Measurements from ENCODE around the gene RAC2. TPM values are rescaled to one million over a fixed set of nuclear protein-coding genes. Genes with fewer than 3 reads are reported as not detected.

Gene RAC2
- total RNA-seq, 1 experiment from 2014 or later, result 50.5 TPM

GRCh38 chr22:37204045-37204655 lies 39.9 kb downstream of the RAC2 start:
- Histone ChIP-seq H3K9ac (ENCODE audit: low read length) (no peak overlapping the region), H3K79me2 (ENCODE audit: low read length) (no peaks in the 10 kb centered on the region), H4K20me1 (ENCODE audit: low read length) (no peaks in the 10 kb centered on the region), H2AFZ (ENCODE audit: low read length) (no peak overlapping the region), H3K4me3 (ENCODE audit: low read length) (no peak overlapping the region), H3F3A (ENCODE audit: low read length, unreplicated experiment) (no peaks in the 10 kb centered on the region), H3K4me2 (ENCODE audit: low read length) (no peak overlapping the region), H3K27me3 (ENCODE audit: low read length) (no peaks in the 10 kb centered on the region), H3K36me3 (ENCODE audit: low read depth, low read length) (no peaks in the 10 kb centered on the region), H3K27ac (ENCODE audit: low read length) (no peak overlapping the region), H3K9me2 (replicated peaks; ENCODE audit: low read length) (no peaks in the 10 kb centered on the region), H3K9me3 (ENCODE audit: low read length) (no peaks in the 10 kb centered on the region), H3K4me1 (ENCODE audit: insufficient read depth, low read length) (peaks cover 7% of the 10 kb centered on the region)
- BruUV-seq (replicated peaks), result no TSS peak
- intact Hi-C loops (cut with micrococcal nuclease), result no loop called here
- ChIA-PET POLR2A (ENCODE audit: unreplicated experiment) (no interaction called here), CTCF (no interaction called here)
- TF ChIP-seq EZH2 (IDR thresholded peaks at IDR 0.05; ENCODE audit: low read length, unreplicated experiment), result no peak
- no peak for TF ChIP-seq CTCF (conservative IDR thresholded peaks at IDR 0.05; ENCODE audit: low read depth, low read length)
- TF ChIP-seq EZH2phosphoT487 (IDR thresholded peaks at IDR 0.05; ENCODE audit: borderline replicate concordance, low read length), result no peak
- no peak for ATAC-seq
- DNase-seq, result no peak

- peaks cover 12% of the 10 kb centered on the region for H3K4me1 ChIP-seq (ENCODE audit: insufficient read depth, low read length)
- intact Hi-C loops (cut with micrococcal nuclease), result no loop called here
- no peaks in the 10 kb centered on the region for H3K27me3 ChIP-seq (ENCODE audit: low read length)
- no peak overlapping the region for H3K27ac ChIP-seq (ENCODE audit: low read length)
- TF ChIP-seq EZH2phosphoT487 (IDR thresholded peaks at IDR 0.05; ENCODE audit: borderline replicate concordance, low read length) (no peak), EZH2 (IDR thresholded peaks at IDR 0.05; ENCODE audit: low read length, unreplicated experiment) (no peak), CTCF (conservative IDR thresholded peaks at IDR 0.05; ENCODE audit: low read depth, low read length) (no peak)
- no peak for ATAC-seq
- no peaks in the 10 kb centered on the region for H4K20me1 ChIP-seq (ENCODE audit: low read length)
- DNase-seq, result no peak
- POLR2A ChIA-PET (ENCODE audit: unreplicated experiment), result no interaction called here
- no peaks in the 10 kb centered on the region for H3K36me3 ChIP-seq (ENCODE audit: low read depth, low read length)
- no peak overlapping the region for H3K4me3 ChIP-seq (ENCODE audit: low read length)
- H3K4me2 ChIP-seq (ENCODE audit: low read length), result no peak overlapping the region
- CTCF ChIA-PET, result no interaction called here
- no peaks in the 10 kb centered on the region for H3K79me2 ChIP-seq (ENCODE audit: low read length)
- H3K9me2 ChIP-seq (replicated peaks; ENCODE audit: low read length), result no peaks in the 10 kb centered on the region
- H3K9me3 ChIP-seq (ENCODE audit: low read length), result no peaks in the 10 kb centered on the region
- H3K9ac ChIP-seq (ENCODE audit: low read length), result no peak overlapping the region
- no peaks in the 10 kb centered on the region for H3F3A ChIP-seq (ENCODE audit: low read length, unreplicated experiment)
- H2AFZ ChIP-seq (ENCODE audit: low read length), result no peak overlapping the region
- BruUV-seq (replicated peaks), result no TSS peak
Observed at GRCh38 chr22:37203354-37204044, 40.6 kb downstream of the RAC2 start.

DNA sequence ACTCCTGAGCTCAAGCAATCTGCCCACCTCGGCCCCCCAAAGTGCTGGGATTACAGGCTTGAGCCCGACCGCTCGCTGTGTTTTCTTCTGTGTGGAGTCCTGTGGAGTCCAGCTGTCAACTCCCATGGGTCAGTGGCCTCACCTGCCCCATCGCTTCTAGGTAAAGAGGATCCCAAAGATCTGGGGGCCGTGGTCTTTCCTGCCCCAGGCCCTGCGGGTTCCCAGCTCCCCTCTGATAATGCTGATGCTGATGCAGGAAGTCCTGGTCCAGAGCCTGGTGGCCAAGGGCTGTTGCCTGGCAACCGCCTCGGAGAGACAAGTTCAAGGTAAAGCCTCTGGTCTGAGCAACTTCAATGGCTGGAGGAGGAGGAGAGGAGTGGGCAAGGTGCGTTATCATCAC lies 41.4 kb downstream of the RAC2 start:
- ChIA-PET POLR2A (ENCODE audit: unreplicated experiment) (no interaction called here), CTCF (no interaction called here)
- Histone ChIP-seq H3K4me3 (ENCODE audit: low read length) (no peak overlapping the region), H3K4me2 (ENCODE audit: low read length) (no peak overlapping the region), H3K79me2 (ENCODE audit: low read length) (no peaks in the 10 kb centered on the region), H3K9me3 (ENCODE audit: low read length) (no peaks in the 10 kb centered on the region), H3K27ac (ENCODE audit: low read length) (no peak overlapping the region), H3K4me1 (ENCODE audit: insufficient read depth, low read length) (peaks cover 20% of the 10 kb centered on the region), H4K20me1 (ENCODE audit: low read length) (no peaks in the 10 kb centered on the region), H3F3A (ENCODE audit: low read length, unreplicated experiment) (no peaks in the 10 kb centered on the region), H3K9me2 (replicated peaks; ENCODE audit: low read length) (no peaks in the 10 kb centered on the region), H3K27me3 (ENCODE audit: low read length) (no peaks in the 10 kb centered on the region), H3K36me3 (ENCODE audit: low read depth, low read length) (no peaks in the 10 kb centered on the region), H2AFZ (ENCODE audit: low read length) (no peak overlapping the region), H3K9ac (ENCODE audit: low read length) (no peak overlapping the region)
- no TSS peak for BruUV-seq (replicated peaks)
- DNase-seq (no peak), ATAC-seq (no peak)
- intact Hi-C loops (cut with micrococcal nuclease), result no loop called here
- TF ChIP-seq EZH2 (IDR thresholded peaks at IDR 0.05; ENCODE audit: low read length, unreplicated experiment) (no peak), CTCF (conservative IDR thresholded peaks at IDR 0.05; ENCODE audit: low read depth, low read length) (no peak), EZH2phosphoT487 (IDR thresholded peaks at IDR 0.05; ENCODE audit: borderline replicate concordance, low read length) (no peak)
